HG02571 (cell line): ENCODE measurements around the gene IGFBP4.

ENCODE experiments used
- ATAC-seq: cut with Tn5 transposase; IDR thresholded peaks from one replicate; pipeline ENCODE4 v1.9.1; 2021; ENCODE audit warnings: mild to moderate bottlenecking, moderate library complexity; ENCODE audit not compliant: unreplicated experiment

Gene IGFBP4

GRCh38 chr17:40486522-40487370 lies 43.5 kb downstream of the IGFBP4 start:
- ATAC-seq, result no peak

DNA sequence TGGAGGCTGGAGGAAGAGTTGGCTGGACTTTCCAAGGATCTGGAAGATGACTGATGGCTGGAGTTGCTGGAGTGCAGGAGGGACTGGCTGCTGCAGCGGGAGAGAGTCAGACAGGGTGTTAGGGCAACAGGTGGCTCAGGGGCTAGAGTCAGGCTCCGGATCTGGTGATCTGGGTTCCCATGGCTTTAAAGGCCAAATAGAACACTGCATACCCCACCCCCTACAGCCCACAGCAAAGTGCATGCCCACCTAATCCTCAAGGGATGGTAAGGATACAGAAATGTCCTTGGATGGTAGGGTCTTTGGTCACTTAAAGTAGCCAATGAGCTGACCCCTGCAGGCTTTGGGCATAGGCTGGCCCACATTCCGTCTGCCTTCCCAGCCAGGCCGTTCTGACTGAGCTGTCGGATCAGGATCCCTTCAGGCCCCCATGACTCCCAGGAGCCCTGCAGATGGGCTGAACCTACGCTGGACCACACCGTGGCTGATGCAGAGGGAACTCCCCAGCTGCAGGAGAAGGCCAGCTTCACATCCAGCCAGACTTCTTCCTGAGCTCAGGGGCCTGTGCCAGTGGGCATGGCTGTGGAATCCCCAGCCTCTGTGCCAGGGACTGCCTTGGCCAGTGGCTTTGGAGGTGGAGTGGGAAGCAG lies 44.2 kb downstream of the IGFBP4 start:
- ATAC-seq, result no peak

DNA sequence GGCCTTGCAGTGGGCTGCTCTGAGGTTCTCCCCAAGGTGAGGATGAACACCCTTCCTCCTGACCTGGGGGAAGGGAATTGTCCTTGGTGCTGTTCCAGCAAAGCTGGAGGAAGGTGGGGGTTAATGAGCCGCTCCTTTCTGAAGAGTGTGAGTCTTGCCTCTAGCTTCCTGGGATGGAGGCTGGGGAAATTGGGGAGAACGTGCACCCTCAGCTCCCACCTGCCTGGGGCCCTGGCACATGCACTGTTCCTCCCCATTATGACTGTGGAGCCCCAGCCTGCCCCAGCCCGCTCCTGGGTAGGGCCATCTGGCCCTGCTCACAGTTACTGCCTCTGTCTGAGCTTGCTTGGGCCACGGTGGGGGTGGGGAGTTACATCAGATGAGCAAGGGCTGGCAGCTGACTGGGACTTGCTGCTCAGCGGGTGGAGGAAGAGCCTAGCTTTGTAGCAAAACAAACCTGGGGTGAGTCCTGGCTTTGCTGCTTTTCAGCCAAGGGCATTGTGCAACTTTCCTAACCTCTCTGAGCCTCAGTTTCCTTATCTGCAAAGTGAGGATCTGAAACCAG lies 47.1 kb downstream of the IGFBP4 start:
- ATAC-seq, result no peak

DNA sequence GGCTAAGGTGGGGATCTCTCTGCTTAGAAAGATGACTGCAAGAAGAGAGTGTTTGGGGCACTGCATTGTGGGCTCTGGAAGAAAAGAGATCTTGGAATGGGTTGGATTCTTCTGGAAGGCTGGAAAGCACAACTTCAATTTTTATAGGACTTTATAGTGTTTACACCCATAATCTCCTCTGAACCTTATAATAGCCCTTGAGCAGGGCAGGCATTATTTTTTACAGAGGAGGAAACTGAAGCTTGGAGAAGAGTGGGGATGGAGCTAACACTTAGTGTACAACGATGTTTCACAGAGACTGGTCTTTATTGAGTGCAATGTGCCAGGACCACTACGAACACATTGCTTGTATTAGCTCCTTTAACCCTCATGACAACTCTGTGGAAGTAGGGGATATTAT lies 47.7 kb downstream of the IGFBP4 start:
- no peak for ATAC-seq

DNA sequence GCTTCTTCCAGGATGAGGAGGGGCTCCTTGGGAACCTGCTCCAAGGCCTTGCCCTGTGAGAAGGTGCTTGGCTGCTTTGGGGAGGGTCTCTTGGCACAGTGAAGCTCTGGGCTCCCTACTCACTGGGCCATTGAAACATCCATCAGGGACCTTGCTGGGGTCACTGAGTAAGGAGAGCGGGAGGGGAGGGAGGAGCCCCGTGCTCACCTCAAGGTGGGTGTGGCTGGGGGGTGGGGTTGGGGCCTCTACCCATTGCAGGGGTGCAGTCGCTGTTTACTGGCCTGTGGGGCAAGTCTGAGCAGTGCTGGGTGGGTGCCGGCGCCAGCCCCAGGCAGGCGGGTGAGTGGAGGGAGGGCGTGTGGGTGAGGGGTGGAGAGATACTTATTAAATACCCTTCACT lies 48.2 kb downstream of the IGFBP4 start:
- no peak for ATAC-seq

- no peak for ATAC-seq
These were observed 50.4 kb downstream of the IGFBP4 start for GRCh38 chr17:40493697-40494096.

- no peak for ATAC-seq
These were observed 51.9 kb downstream of the IGFBP4 start for GRCh38 chr17:40495140-40495539.

DNA sequence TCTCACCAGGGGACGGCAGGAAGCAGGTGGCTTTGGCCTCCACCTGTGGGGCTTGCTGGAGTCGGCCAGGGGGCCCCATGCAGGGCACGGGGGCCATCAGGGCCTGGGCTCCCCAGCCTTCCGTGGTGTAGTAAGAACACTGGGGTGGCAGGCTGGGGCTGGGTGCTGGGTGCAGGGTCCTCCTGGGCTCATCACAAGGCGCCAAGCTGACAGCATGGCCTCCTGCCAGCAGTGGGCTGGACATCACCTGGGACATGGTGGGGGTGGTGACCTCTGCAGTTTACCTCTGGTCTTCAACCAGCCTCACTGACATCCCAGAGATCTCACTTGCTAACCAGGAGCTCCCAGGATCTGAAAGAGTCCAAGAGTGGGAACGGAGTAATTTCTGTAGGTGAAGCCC lies 52.9 kb downstream of the IGFBP4 start:
- no peak for ATAC-seq

DNA sequence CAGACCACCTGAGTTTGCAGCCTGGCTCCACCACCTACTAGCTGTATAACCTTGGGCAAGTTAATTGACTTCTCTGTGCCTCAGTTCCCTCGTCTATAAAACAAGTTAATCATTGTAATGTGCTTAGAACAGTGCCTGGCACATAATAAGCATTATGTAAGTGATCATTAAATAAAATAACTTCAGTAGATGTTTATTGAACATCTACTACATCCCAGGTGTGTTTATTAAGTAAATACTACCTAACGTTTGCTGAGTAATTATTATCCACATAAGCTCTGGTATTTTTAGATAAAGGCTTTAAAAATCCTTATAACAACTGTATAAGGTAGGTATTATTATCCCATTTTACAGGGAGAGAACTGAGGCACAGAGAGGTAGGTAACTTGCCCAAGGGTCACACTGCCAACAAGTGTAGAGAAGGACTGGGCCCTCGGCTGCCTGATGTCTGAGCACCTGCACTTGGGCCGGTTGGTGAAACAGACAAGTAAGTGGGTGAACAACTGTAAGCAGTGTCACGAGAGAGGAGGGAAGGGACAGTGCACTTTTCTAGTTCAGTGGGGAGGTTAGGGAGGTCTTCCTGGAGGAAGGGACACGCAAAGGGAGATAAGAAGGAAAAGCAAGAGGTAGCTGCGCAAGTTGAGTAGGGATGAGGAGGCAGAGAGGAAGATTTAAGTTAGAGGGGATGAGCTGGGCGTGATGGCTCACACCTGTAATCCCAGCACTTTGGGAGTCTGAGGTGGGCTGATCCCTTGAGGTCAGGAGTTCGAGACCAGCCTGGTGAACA lies 53.6 kb downstream of the IGFBP4 start:
- no peak for ATAC-seq

GRCh38 chr17:40497695-40498094 lies 54.4 kb downstream of the IGFBP4 start:
- no peak for ATAC-seq

DNA sequence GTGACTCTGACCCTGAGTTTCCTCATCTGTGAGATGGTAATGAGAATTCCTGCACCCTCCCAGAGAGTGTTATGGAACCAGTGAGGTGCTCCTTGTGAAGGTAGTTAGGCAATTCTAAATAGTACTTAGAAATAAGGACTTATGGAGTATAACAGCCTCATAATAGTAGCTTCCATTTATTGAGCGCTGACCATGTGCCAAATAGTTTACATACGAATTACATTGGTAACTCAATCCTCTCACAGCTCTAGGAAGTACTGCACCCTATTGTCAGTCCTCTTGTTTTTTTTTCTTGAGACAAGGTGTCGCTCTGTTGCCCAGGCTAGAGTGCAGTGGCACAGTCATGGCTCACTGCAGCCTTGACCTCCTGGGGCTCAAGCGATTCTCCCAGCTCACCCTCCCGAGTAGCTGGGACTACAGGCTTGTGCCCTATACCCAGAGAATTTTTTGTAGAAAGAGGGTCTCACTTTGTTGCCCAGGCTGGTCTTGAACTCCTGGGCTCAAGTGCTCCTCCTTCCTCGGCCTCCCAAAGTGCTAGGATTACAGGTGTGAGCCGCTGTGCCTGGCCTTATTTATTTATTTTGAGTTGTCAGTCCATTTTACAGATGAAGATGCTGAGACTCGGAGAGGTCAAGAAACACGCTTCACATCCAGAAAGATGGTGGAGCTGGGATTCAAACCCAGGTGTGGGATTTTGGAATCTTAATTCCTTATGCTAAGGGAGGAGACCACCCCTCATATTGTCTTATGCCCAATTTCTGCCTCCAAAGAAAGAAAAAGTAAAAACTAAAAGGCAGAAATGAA lies 55.2 kb downstream of the IGFBP4 start:
- ATAC-seq, result no peak

- no peak for ATAC-seq
These were observed 56.4 kb downstream of the IGFBP4 start for GRCh38 chr17:40499551-40500189.

GRCh38 chr17:40500190-40500589 lies 56.9 kb downstream of the IGFBP4 start:
- ATAC-seq, result no peak

GRCh38 chr17:40500709-40501108 lies 57.5 kb downstream of the IGFBP4 start:
- ATAC-seq, result no peak

GRCh38 chr17:40501499-40501911 lies 58.3 kb downstream of the IGFBP4 start, which contains the start of gene TNS4:
TSS of gene TNS4 (minus strand) at chr17:40501623. CDS start at chr17:40496425, 5,198 bp downstream.
- ATAC-seq, result no peak

- no peak for ATAC-seq
These were observed 59.5 kb downstream of the IGFBP4 start for GRCh38 chr17:40502716-40503115.

GRCh38 chr17:40503154-40503553 lies 59.9 kb downstream of the IGFBP4 start:
- no peak for ATAC-seq

DNA sequence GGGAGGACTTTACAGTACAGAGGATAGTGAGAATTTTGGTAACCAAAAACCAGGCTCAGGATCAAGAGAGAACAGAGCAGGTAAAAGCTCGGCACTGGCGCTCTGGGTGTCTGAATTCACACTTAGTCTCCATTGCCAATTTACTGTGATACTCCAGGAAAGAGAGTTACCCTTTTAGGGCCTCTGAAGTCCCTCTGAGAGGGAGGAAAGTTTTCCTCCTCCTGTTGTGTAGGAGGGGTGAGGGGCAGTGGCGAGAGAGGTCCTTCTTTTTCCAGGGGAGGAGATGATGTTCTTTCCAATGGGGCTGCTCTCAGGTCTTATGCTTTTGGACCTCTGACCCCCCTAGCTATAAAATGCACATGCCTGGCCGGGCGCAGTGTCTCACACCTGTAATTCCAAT lies 63.5 kb downstream of the IGFBP4 start:
- ATAC-seq, result no peak
